Measurements from ENCODE around the gene CAMTA1.

The CAMTA1 gene

GRCh38 chr1:7424352-7424890 lies 639.2 kb downstream of the CAMTA1 start:
- FAIRE-seq, result no peak
- no peak for DNase-seq (ENCODE audit: low spot score)

- DNase-seq (ENCODE audit: low spot score), result no peak
- FAIRE-seq, result no peak
These were observed 640.0 kb downstream of the CAMTA1 start for GRCh38 chr1:7425229-7425628.

- FAIRE-seq (no peak), DNase-seq (ENCODE audit: low spot score) (no peak)
These were observed 640.5 kb downstream of the CAMTA1 start for GRCh38 chr1:7425771-7426170.

GRCh38 chr1:7426780-7427604 lies 641.7 kb downstream of the CAMTA1 start:
- FAIRE-seq, result no peak
- DNase-seq (ENCODE audit: low spot score), result peak; percentile 12

GRCh38 chr1:7427605-7428300 lies 642.5 kb downstream of the CAMTA1 start:
- DNase-seq (ENCODE audit: low spot score) (no peak), FAIRE-seq (no peak)

- no peak for DNase-seq (ENCODE audit: low spot score)
- no peak for FAIRE-seq
These were observed 644.0 kb downstream of the CAMTA1 start for GRCh38 chr1:7429290-7429689.

GRCh38 chr1:7430047-7430608 lies 644.9 kb downstream of the CAMTA1 start:
- DNase-seq (ENCODE audit: low spot score), result no peak

GRCh38 chr1:7430691-7431090 lies 645.4 kb downstream of the CAMTA1 start:
- FAIRE-seq, result no peak
- no peak for DNase-seq (ENCODE audit: low spot score)

More at GRCh38 chr1:7430047-7430608, 644.9 kb downstream of the CAMTA1 start:
- no peak for FAIRE-seq

- DNase-seq (ENCODE audit: low spot score) (no peak), FAIRE-seq (no peak)
These were observed 647.0 kb downstream of the CAMTA1 start for GRCh38 chr1:7432102-7432899.

- no peak for DNase-seq (ENCODE audit: low spot score)
- FAIRE-seq, result no peak
These were observed 647.7 kb downstream of the CAMTA1 start for GRCh38 chr1:7432900-7433380.

GRCh38 chr1:7434566-7434965 lies 649.3 kb downstream of the CAMTA1 start:
- DNase-seq (ENCODE audit: low spot score), result no peak
- FAIRE-seq, result no peak

- no peak for FAIRE-seq
These were observed 650.2 kb downstream of the CAMTA1 start for GRCh38 chr1:7435276-7436055.

GRCh38 chr1:7436056-7437005 lies 651.1 kb downstream of the CAMTA1 start:
- DNase-seq (ENCODE audit: low spot score), result no peak
- no peak for FAIRE-seq

More at GRCh38 chr1:7435276-7436055, 650.2 kb downstream of the CAMTA1 start:
- DNase-seq (ENCODE audit: low spot score), result no peak

- FAIRE-seq, result no peak
- no peak for DNase-seq (ENCODE audit: low spot score)
These were observed 651.8 kb downstream of the CAMTA1 start for GRCh38 chr1:7437036-7437435.

- DNase-seq (ENCODE audit: low spot score) (no peak), FAIRE-seq (no peak)
These were observed 652.5 kb downstream of the CAMTA1 start for GRCh38 chr1:7437608-7438395.

GRCh38 chr1:7438396-7438785 lies 653.1 kb downstream of the CAMTA1 start:
- DNase-seq (ENCODE audit: low spot score) (no peak), FAIRE-seq (no peak)

- DNase-seq (ENCODE audit: low spot score) (no peak), FAIRE-seq (no peak)
These were observed 653.8 kb downstream of the CAMTA1 start for GRCh38 chr1:7438921-7439655.

GRCh38 chr1:7440154-7440553 lies 654.9 kb downstream of the CAMTA1 start:
- no peak for FAIRE-seq
- DNase-seq (ENCODE audit: low spot score), result no peak
